ENCODE results near the gene TJP2.

Gene TJP2

DNA sequence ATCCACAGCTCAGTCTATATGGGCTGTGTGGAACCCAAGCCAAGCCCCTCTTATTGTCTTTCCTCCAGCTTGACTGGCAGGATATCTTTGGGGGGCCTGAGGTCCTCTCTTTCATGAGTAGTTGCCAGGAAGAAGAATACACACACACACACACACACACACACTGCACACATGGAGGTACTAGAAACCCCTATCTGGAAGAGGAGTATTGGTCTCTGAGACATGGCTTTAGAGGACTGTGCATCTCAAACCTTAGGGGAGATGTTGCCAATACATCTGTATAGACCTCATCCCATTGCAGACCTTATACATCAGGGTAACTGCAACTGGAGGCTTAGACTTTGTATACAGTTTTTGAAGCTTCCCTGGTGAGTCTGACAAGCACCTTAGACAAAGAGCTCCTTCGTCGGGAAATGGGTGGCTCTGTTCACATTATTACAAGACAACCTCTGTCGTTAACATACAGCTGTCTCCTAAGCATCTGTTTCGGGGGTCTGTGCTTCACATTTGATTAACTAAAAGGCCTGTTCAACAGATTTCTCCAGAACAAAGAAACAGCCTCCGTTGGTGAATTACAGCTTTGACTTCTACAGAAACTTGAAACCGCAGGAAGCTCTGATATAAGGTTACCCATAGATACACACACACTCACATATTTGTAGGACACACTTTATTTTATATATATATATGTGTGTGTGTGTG lies 145.4 kb downstream of the TJP2 start:
- Histone ChIP-seq H3K36me3 (ENCODE audit: insufficient read depth, low read length) (no peaks in the 10 kb centered on the region), H3K79me2 (ENCODE audit: insufficient read depth, low read length) (no peaks in the 10 kb centered on the region), H4K20me1 (ENCODE audit: insufficient read depth, low read length) (no peaks in the 10 kb centered on the region), H3K4me2 (ENCODE audit: low read length) (no peak overlapping the region), H3K4me3 (ENCODE audit: low read depth, low read length, poor library complexity, severe bottlenecking) (no peak overlapping the region), H3K9me2 (ENCODE audit: low read depth, low read length) (no peaks in the 10 kb centered on the region), H3K27ac (ENCODE audit: low read depth, low read length, poor library complexity, severe bottlenecking) (no peak overlapping the region), H3F3A (ENCODE audit: insufficient read depth, low read length) (no peaks in the 10 kb centered on the region), H3K27me3 (ENCODE audit: insufficient read depth, low read length) (no peaks in the 10 kb centered on the region), H3K9ac (ENCODE audit: low read length) (no peak overlapping the region), H2AFZ (ENCODE audit: low read length) (no peak overlapping the region), H3K9me3 (ENCODE audit: low read length) (no peaks in the 10 kb centered on the region), H3K4me1 (ENCODE audit: insufficient read depth, low read length, severe bottlenecking) (no peaks in the 10 kb centered on the region)
- TF ChIP-seq CTCF (IDR thresholded peaks at IDR 0.05; ENCODE audit: low read length): no peak
- no peak for TF ChIP-seq EZH2 (IDR thresholded peaks at IDR 0.05; ENCODE audit: borderline replicate concordance, low read length)

- no peaks in the 10 kb centered on the region for H3K36me3 ChIP-seq (ENCODE audit: insufficient read depth, low read length)
- H3F3A ChIP-seq (ENCODE audit: insufficient read depth, low read length): no peaks in the 10 kb centered on the region
- H3K27ac ChIP-seq (ENCODE audit: low read depth, low read length, poor library complexity, severe bottlenecking): no peak overlapping the region
- H3K79me2 ChIP-seq (ENCODE audit: insufficient read depth, low read length): no peaks in the 10 kb centered on the region
- H3K4me1 ChIP-seq (ENCODE audit: insufficient read depth, low read length, severe bottlenecking): no peaks in the 10 kb centered on the region
- no peak overlapping the region for H3K9ac ChIP-seq (ENCODE audit: low read length)
- H4K20me1 ChIP-seq (ENCODE audit: insufficient read depth, low read length): no peaks in the 10 kb centered on the region
- H3K4me3 ChIP-seq (ENCODE audit: low read depth, low read length, poor library complexity, severe bottlenecking): no peak overlapping the region
- no peak overlapping the region for H3K4me2 ChIP-seq (ENCODE audit: low read length)
- H2AFZ ChIP-seq (ENCODE audit: low read length): no peak overlapping the region
- TF ChIP-seq CTCF (IDR thresholded peaks at IDR 0.05; ENCODE audit: low read length): no peak
- TF ChIP-seq EZH2 (IDR thresholded peaks at IDR 0.05; ENCODE audit: borderline replicate concordance, low read length): no peak
- no peaks in the 10 kb centered on the region for H3K9me2 ChIP-seq (ENCODE audit: low read depth, low read length)
- no peaks in the 10 kb centered on the region for H3K9me3 ChIP-seq (ENCODE audit: low read length)
- H3K27me3 ChIP-seq (ENCODE audit: insufficient read depth, low read length): no peaks in the 10 kb centered on the region
These were observed 148.2 kb downstream of the TJP2 start for GRCh38 chr9:69322256-69322655.

GRCh38 chr9:69323861-69324260 lies 149.8 kb downstream of the TJP2 start:
- H2AFZ ChIP-seq (ENCODE audit: low read length): no peak overlapping the region
- no peaks in the 10 kb centered on the region for H3K27me3 ChIP-seq (ENCODE audit: insufficient read depth, low read length)
- TF ChIP-seq CTCF (IDR thresholded peaks at IDR 0.05; ENCODE audit: low read length): no peak
- no peak for TF ChIP-seq EZH2 (IDR thresholded peaks at IDR 0.05; ENCODE audit: borderline replicate concordance, low read length)
- no peaks in the 10 kb centered on the region for H4K20me1 ChIP-seq (ENCODE audit: insufficient read depth, low read length)
- no peaks in the 10 kb centered on the region for H3K36me3 ChIP-seq (ENCODE audit: insufficient read depth, low read length)
- no peaks in the 10 kb centered on the region for H3K79me2 ChIP-seq (ENCODE audit: insufficient read depth, low read length)
- no peaks in the 10 kb centered on the region for H3K9me2 ChIP-seq (ENCODE audit: low read depth, low read length)
- H3K4me3 ChIP-seq (ENCODE audit: low read depth, low read length, poor library complexity, severe bottlenecking): no peak overlapping the region
- no peak overlapping the region for H3K27ac ChIP-seq (ENCODE audit: low read depth, low read length, poor library complexity, severe bottlenecking)
- H3K4me2 ChIP-seq (ENCODE audit: low read length): no peak overlapping the region
- H3K4me1 ChIP-seq (ENCODE audit: insufficient read depth, low read length, severe bottlenecking): no peaks in the 10 kb centered on the region
- no peaks in the 10 kb centered on the region for H3F3A ChIP-seq (ENCODE audit: insufficient read depth, low read length)
- no peaks in the 10 kb centered on the region for H3K9me3 ChIP-seq (ENCODE audit: low read length)
- H3K9ac ChIP-seq (ENCODE audit: low read length): no peak overlapping the region
